Mesenchymal stem cell (in vitro differentiated cells and primary cell): Measurements from ENCODE around the gene MLLT3.

Experiments used
- DNase-seq: peaks from one replicate; pipeline ENCODE4 v3.0.0-alpha.2; 2013
- H2AFZ ChIP-seq: one replicate; pipeline ENCODE4 v1.6.1; 2013; ENCODE audit warnings: low read depth, mild to moderate bottlenecking, control low read depth, inconsistent platforms, low read length, moderate library complexity
- H2AK5ac ChIP-seq: 2 replicates; pipeline ENCODE4 v1.6.1; 2013; ENCODE audit warnings: low read length, moderate library complexity, mild to moderate bottlenecking, inconsistent platforms; ENCODE audit not compliant: severe bottlenecking
- H2BK120ac ChIP-seq: one replicate; pipeline ENCODE4 v1.6.1; 2013; ENCODE audit warnings: low read depth, mild to moderate bottlenecking, inconsistent platforms, low read length, moderate library complexity
- H2BK12ac ChIP-seq, 2 experiments: one replicate each; pipeline ENCODE4 v1.6.1; 2013; ENCODE audit warnings: inconsistent platforms in 2 of 2, low read length in 2 of 2, mild to moderate bottlenecking in 2 of 2, moderate library complexity in 2 of 2, control low read depth in 1 of 2
- H2BK15ac ChIP-seq: one replicate; pipeline ENCODE4 v1.6.1; 2013; ENCODE audit warnings: mild to moderate bottlenecking, low read depth, inconsistent platforms; ENCODE audit not compliant: poor library complexity, severe bottlenecking
- H2BK5ac ChIP-seq: 2 replicates; pipeline ENCODE4 v1.6.1; 2013; ENCODE audit warnings: low read depth, mild to moderate bottlenecking, low read length, control low read depth, inconsistent platforms; ENCODE audit not compliant: poor library complexity, severe bottlenecking
- H3K14ac ChIP-seq, 2 experiments: one replicate each; pipeline ENCODE4 v1.6.1; 2013; ENCODE audit warnings: inconsistent platforms in 2 of 2, low read length in 2 of 2, control low read depth in 1 of 2, mild to moderate bottlenecking in 1 of 2, moderate library complexity in 1 of 2
- H3K18ac ChIP-seq, 2 experiments: one replicate each; pipeline ENCODE4 v1.6.1; 2013; ENCODE audit warnings: inconsistent platforms in 2 of 2, low read length in 2 of 2, control low read depth in 1 of 2, low read depth in 1 of 2, mild to moderate bottlenecking in 1 of 2
- H3K23ac ChIP-seq, 2 experiments: one replicate each; pipeline ENCODE4 v1.6.1; 2013; ENCODE audit warnings: inconsistent platforms in 2 of 2, low read length in 2 of 2, mild to moderate bottlenecking in 2 of 2, moderate library complexity in 2 of 2, control low read depth in 1 of 2
- H3K27ac ChIP-seq: 2 replicates; pipeline ENCODE4 v1.5.1; 2013; ENCODE audit warnings: mild to moderate bottlenecking, moderate library complexity, low read length, control low read depth, inconsistent platforms; ENCODE audit not compliant: poor library complexity, severe bottlenecking
- H3K27me3 ChIP-seq, 2 experiments: 2 replicates each; pipeline versions ENCODE4 v1.6.1 to v1.7.0; 2013; ENCODE audit warnings: low read length in 2 of 2, mild to moderate bottlenecking in 2 of 2, moderate library complexity in 2 of 2, control low read depth in 1 of 2, inconsistent platforms in 1 of 2; ENCODE audit not compliant: control insufficient read depth in 1 of 2, insufficient read depth in 1 of 2
- H3K36me3 ChIP-seq, 2 experiments: 2 replicates each; pipeline versions ENCODE4 v1.6.1 to v1.7.0; 2013; ENCODE audit warnings: low read length in 2 of 2, control low read depth in 1 of 2, inconsistent platforms in 1 of 2, low read depth in 1 of 2, mild to moderate bottlenecking in 1 of 2; ENCODE audit not compliant: insufficient read depth in 2 of 2, control insufficient read depth in 1 of 2
- H3K4ac ChIP-seq, 2 experiments: one replicate each; pipeline ENCODE4 v1.6.1; 2013; ENCODE audit warnings: inconsistent platforms in 2 of 2, low read length in 2 of 2, mild to moderate bottlenecking in 2 of 2, moderate library complexity in 2 of 2, control low read depth in 1 of 2, low read depth in 1 of 2
- H3K4me1 ChIP-seq: 2 replicates; pipeline ENCODE4 v1.6.1; 2013; ENCODE audit warnings: low read depth, low read length, control low read depth; ENCODE audit not compliant: control insufficient read depth, insufficient read depth
- H3K4me2 ChIP-seq: 2 replicates; pipeline ENCODE4 v1.6.1; 2013; ENCODE audit warnings: low read length, mild to moderate bottlenecking, inconsistent platforms; ENCODE audit not compliant: poor library complexity, severe bottlenecking
- H3K4me3 ChIP-seq, 2 experiments: 2 replicates each; pipeline versions ENCODE4 v1.5.1 to v1.7.0; 2013; ENCODE audit warnings: low read length in 2 of 2, mild to moderate bottlenecking in 2 of 2, control low read depth in 1 of 2, low read depth in 1 of 2; ENCODE audit not compliant: insufficient read depth in 1 of 2
- H3K79me1 ChIP-seq: replicated peaks from 2 replicates; pipeline ENCODE4 v1.6.1; 2013; ENCODE audit warnings: mild to moderate bottlenecking, control low read depth, low read length, inconsistent platforms; ENCODE audit not compliant: poor library complexity, severe bottlenecking
- H3K9ac ChIP-seq: 2 replicates; pipeline ENCODE4 v1.7.0; 2013; ENCODE audit warnings: mild to moderate bottlenecking, low read length, moderate library complexity
- H3K9me3 ChIP-seq: 2 replicates; pipeline ENCODE4 v1.7.0; 2013; ENCODE audit warnings: mild to moderate bottlenecking, low read length; ENCODE audit not compliant: control insufficient read depth
- H4K8ac ChIP-seq: one replicate; pipeline ENCODE4 v1.6.1; 2013; ENCODE audit warnings: inconsistent platforms, mild to moderate bottlenecking, low read length, moderate library complexity
- H4K91ac ChIP-seq: one replicate; pipeline ENCODE4 v1.6.1; 2013; ENCODE audit warnings: mild to moderate bottlenecking, low read length, inconsistent platforms
- WGBS: methylation state at CpG from one replicate; pipeline ENCODE4 v1.1.7; 2013; ENCODE audit warnings: mixed read lengths; 5-methylcytosine and 5-hydroxymethylcytosine counted together

The MLLT3 gene

DNA sequence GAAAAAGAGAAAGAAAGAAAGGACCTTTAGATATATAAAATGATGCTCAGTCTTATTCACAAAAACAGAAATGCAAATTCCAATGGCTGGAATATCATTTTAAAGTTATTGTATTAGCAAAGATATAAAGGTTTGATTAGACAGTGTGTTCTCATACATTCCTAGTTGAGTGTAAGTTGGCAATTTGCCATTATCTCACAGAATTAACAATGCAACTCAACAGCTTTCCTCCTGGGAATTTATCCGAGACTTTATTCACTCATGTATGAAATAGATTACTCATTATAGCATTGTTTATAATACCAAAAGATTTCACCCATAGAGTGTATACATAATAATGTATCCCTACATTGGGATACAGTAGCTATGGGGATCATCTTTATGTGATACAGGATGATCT, 27.1 kb upstream of the MLLT3 start:
- Histone ChIP-seq H3K27ac (no peak overlapping the region), H3K18ac (no peak overlapping the region), H3K4me2 (no peak overlapping the region), H2AK5ac (no peak overlapping the region), H3K23ac (no peak overlapping the region), H4K91ac (no peak overlapping the region), H3K14ac (no peak overlapping the region), H3K9ac (no peak overlapping the region), H2BK12ac (no peak overlapping the region), H2BK120ac (no peak overlapping the region), H2BK5ac (no peak overlapping the region), H3K4me1 (no peaks in the 10 kb centered on the region), H3K9me3 (no peaks in the 10 kb centered on the region), H3K36me3 (no peaks in the 10 kb centered on the region), H3K4me3 (no peak overlapping the region), H3K27me3 (no peaks in the 10 kb centered on the region), H3K4ac (no peak overlapping the region), H4K8ac (no peak overlapping the region), H2BK15ac (no peak overlapping the region), H2AFZ (no peak overlapping the region), H3K79me1 (no peaks in the 10 kb centered on the region)
- no CpG with 5 or more reads among the region's 1 CpG for WGBS
- no peak for DNase-seq

GRCh38 chr9:20646656-20647055, 24.4 kb upstream of the MLLT3 start:
- Histone ChIP-seq H3K27ac (no peak overlapping the region), H3K23ac (no peak overlapping the region), H3K4me3 (no peak overlapping the region), H2BK15ac (no peak overlapping the region), H4K8ac (no peak overlapping the region), H3K14ac (no peak overlapping the region), H2BK120ac (no peak overlapping the region), H3K4me1 (no peaks in the 10 kb centered on the region), H3K4me2 (no peak overlapping the region), H4K91ac (no peak overlapping the region), H2BK5ac (no peak overlapping the region), H3K79me1 (no peaks in the 10 kb centered on the region), H2BK12ac (no peak overlapping the region), H3K9me3 (no peaks in the 10 kb centered on the region), H2AK5ac (no peak overlapping the region), H3K4ac (no peak overlapping the region), H3K18ac (no peak overlapping the region), H3K36me3 (no peaks in the 10 kb centered on the region), H3K27me3 (no peaks in the 10 kb centered on the region), H2AFZ (no peak overlapping the region), H3K9ac (no peak overlapping the region)
- no peak for DNase-seq
- 82% methylated on average over 4 of the region's 4 CpGs for WGBS

- H2BK5ac ChIP-seq: no peak overlapping the region
- no peak overlapping the region for H3K14ac ChIP-seq
- no peak overlapping the region for H2AK5ac ChIP-seq
- H2BK12ac ChIP-seq: no peak overlapping the region
- no peak overlapping the region for H3K27ac ChIP-seq
- DNase-seq: no peak
- H3K9me3 ChIP-seq: no peaks in the 10 kb centered on the region
- H3K4me3 ChIP-seq: no peak overlapping the region
- H3K79me1 ChIP-seq: no peaks in the 10 kb centered on the region
- no peak overlapping the region for H3K4ac ChIP-seq
- H3K4me2 ChIP-seq: no peak overlapping the region
- no peak overlapping the region for H4K91ac ChIP-seq
- H3K4me1 ChIP-seq: peaks cover 3% of the 10 kb centered on the region
- H2AFZ ChIP-seq: no peak overlapping the region
- H2BK15ac ChIP-seq: no peak overlapping the region
- no peak overlapping the region for H2BK120ac ChIP-seq
- no peak overlapping the region for H4K8ac ChIP-seq
- no peak overlapping the region for H3K9ac ChIP-seq
- no peak overlapping the region for H3K18ac ChIP-seq
- no peak overlapping the region for H3K23ac ChIP-seq
- 84% methylated on average over 3 of the region's 3 CpGs for WGBS
- H3K36me3 ChIP-seq: no peaks in the 10 kb centered on the region
- H3K27me3 ChIP-seq: no peaks in the 10 kb centered on the region
Observed at GRCh38 chr9:20643660-20644059, 21.4 kb upstream of the MLLT3 start.

- Histone ChIP-seq H2BK15ac (no peak overlapping the region), H3K27ac (no peak overlapping the region), H3K14ac (no peak overlapping the region), H3K4me2 (no peak overlapping the region), H2BK120ac (no peak overlapping the region), H3K18ac (no peak overlapping the region), H2BK5ac (no peak overlapping the region), H3K79me1 (no peaks in the 10 kb centered on the region), H2BK12ac (no peak overlapping the region), H4K8ac (no peak overlapping the region), H2AFZ (no peak overlapping the region), H3K27me3 (no peaks in the 10 kb centered on the region), H3K4ac (no peak overlapping the region), H3K36me3 (no peaks in the 10 kb centered on the region), H3K4me3 (no peak overlapping the region), H3K4me1 (peaks cover 6% of the 10 kb centered on the region), H4K91ac (no peak overlapping the region), H2AK5ac (no peak overlapping the region), H3K9ac (no peak overlapping the region), H3K9me3 (no peaks in the 10 kb centered on the region), H3K23ac (no peak overlapping the region)
- WGBS: no CpG with 5 or more reads among the region's 1 CpG
- DNase-seq: no peak
Observed at GRCh38 chr9:20642045-20642444, 19.7 kb upstream of the MLLT3 start.
